Ishikawa (cell line): ENCODE data around the gene RASAL2.
A peak's percentile ranks its signal among the peaks of the same experiment; 100 is the strongest.

ENCODE experiments used
- CEBPB ChIP-seq: IDR thresholded peaks from 2 replicates; pipeline ENCODE4 v1.6.1; 2012
- CREB1 ChIP-seq: IDR thresholded peaks from 2 replicates; pipeline ENCODE4 v1.6.1; 2012; ENCODE audit warnings: low read depth
- EGR1 ChIP-seq: IDR thresholded peaks from 2 replicates; pipeline ENCODE4 v1.6.1; 2012
- EP300 ChIP-seq: IDR thresholded peaks from 2 replicates; pipeline ENCODE4 v1.6.1; 2012; ENCODE audit warnings: borderline replicate concordance
- FOXM1 ChIP-seq: IDR thresholded peaks from 2 replicates; pipeline ENCODE4 v1.6.1; 2012; ENCODE audit warnings: low read depth, borderline replicate concordance
- NFIC ChIP-seq: IDR thresholded peaks from 2 replicates; pipeline ENCODE4 v1.6.1; 2012
- RAD21 ChIP-seq: IDR thresholded peaks from 2 replicates; pipeline ENCODE4 v1.6.1; 2012; ENCODE audit warnings: low read depth
- TAF1 ChIP-seq: IDR thresholded peaks from 2 replicates; pipeline ENCODE4 v1.6.1; 2012; ENCODE audit warnings: low read depth, mild to moderate bottlenecking
- TCF12 ChIP-seq: IDR thresholded peaks from 2 replicates; pipeline ENCODE4 v1.6.1; 2012; ENCODE audit warnings: low read depth
- TEAD4 ChIP-seq: IDR thresholded peaks from 2 replicates; pipeline ENCODE4 v1.6.1; 2012
- USF1 ChIP-seq: IDR thresholded peaks from 2 replicates; pipeline ENCODE4 v1.6.1; 2012
- YY1 ChIP-seq: IDR thresholded peaks from 2 replicates; pipeline ENCODE4 v1.6.1; 2012; ENCODE audit warnings: low read depth
- ZBTB7A ChIP-seq: IDR thresholded peaks from 2 replicates; pipeline ENCODE4 v1.6.1; 2012; ENCODE audit warnings: low read depth
- TF ChIP-seq, protein P1 (sequence below): IDR thresholded peaks from 2 replicates; pipeline ENCODE4 v1.6.1; 2012
- TF ChIP-seq, protein P2 (sequence below): IDR thresholded peaks from 2 replicates; pipeline ENCODE4 v1.6.1; 2012; ENCODE audit warnings: low read depth, mild to moderate bottlenecking

Gene RASAL2

DNA sequence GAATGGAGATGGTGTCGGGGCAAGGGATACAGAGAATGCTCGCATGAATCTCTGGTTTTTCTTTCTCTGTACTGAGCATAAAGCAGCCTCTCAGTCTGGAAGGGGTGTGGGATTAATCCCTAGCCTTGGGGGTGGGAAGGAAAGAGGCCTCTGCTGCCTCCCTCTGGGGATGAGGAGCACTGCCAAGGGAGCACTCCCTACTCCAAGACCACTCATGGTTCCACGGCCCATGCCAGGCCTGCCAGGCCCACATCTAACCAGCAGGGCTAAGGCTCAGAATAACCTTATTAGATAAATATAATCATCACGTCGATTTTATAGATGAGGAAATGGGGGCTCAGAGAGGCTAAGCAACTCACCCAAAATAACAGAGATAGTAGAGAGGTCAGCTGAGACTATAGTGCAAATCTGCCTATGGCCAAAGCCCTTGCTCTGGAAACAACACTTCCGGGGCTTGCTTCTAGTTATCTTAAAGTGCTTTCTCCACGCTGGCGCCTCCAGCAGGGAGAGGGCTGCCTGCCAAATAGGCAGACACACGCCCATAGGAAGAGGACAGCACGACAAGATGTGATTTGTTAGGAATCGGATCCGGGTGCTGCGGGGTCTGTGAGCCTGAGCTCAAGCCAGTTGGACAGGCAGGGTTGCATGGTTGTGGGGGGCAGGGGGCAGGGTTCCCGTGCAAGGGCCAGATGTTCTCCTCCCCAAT, 419.5 kb downstream of the RASAL2 start:
- 0 out of 2 replicates have a peak, but pooled peaks have one; percentile 29 for TF ChIP-seq NFIC
- no peak for TF ChIP-seq CEBPB
- no peak for TF ChIP-seq TCF12
- no peak for TF ChIP-seq ZBTB7A
- TF ChIP-seq RAD21: peak; percentile 26; the same call in 1 of the 2 replicates

DNA sequence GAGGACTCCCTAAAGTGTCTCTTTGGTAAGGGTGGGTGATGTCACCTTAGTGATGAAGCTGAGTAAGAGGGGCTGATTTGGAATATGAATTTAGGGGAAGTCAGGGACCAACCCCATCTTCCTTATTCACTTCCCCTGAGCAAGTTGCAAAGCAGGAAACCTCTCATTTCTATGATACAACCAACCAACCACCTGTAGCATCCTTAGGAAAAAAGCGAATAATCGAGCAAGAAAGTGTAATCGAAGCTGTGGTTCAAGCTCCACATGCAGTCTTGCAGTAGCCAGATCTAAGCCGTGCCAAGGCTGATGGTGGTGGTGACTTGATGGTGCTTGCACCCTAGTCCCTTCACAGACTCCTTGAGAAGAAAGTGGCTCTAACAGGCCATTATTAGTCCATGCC, 422.2 kb downstream of the RASAL2 start:
- TF ChIP-seq, protein P1, sequence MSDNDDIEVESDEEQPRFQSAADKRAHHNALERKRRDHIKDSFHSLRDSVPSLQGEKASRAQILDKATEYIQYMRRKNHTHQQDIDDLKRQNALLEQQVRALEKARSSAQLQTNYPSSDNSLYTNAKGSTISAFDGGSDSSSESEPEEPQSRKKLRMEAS: no peak
- TF ChIP-seq NFIC (no peak), EGR1 (no peak), TAF1 (no peak), TCF12 (no peak), CEBPB (no peak), ZBTB7A (no peak), TEAD4 (no peak), YY1 (no peak)
- TF ChIP-seq, protein P2, sequence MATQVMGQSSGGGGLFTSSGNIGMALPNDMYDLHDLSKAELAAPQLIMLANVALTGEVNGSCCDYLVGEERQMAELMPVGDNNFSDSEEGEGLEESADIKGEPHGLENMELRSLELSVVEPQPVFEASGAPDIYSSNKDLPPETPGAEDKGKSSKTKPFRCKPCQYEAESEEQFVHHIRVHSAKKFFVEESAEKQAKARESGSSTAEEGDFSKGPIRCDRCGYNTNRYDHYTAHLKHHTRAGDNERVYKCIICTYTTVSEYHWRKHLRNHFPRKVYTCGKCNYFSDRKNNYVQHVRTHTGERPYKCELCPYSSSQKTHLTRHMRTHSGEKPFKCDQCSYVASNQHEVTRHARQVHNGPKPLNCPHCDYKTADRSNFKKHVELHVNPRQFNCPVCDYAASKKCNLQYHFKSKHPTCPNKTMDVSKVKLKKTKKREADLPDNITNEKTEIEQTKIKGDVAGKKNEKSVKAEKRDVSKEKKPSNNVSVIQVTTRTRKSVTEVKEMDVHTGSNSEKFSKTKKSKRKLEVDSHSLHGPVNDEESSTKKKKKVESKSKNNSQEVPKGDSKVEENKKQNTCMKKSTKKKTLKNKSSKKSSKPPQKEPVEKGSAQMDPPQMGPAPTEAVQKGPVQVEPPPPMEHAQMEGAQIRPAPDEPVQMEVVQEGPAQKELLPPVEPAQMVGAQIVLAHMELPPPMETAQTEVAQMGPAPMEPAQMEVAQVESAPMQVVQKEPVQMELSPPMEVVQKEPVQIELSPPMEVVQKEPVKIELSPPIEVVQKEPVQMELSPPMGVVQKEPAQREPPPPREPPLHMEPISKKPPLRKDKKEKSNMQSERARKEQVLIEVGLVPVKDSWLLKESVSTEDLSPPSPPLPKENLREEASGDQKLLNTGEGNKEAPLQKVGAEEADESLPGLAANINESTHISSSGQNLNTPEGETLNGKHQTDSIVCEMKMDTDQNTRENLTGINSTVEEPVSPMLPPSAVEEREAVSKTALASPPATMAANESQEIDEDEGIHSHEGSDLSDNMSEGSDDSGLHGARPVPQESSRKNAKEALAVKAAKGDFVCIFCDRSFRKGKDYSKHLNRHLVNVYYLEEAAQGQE: no peak

GRCh38 chr1:178518894-178519293, 425.0 kb downstream of the RASAL2 start:
- no peak for TF ChIP-seq TEAD4
- TF ChIP-seq, protein P1: no peak
- no peak for TF ChIP-seq FOXM1
- TF ChIP-seq CREB1: no peak
- no peak for TF ChIP-seq EP300
- no peak for TF ChIP-seq EGR1
- no peak for TF ChIP-seq TAF1
- TF ChIP-seq ZBTB7A: no peak
- no peak for TF ChIP-seq TCF12
- TF ChIP-seq RAD21: no peak
- TF ChIP-seq, protein P2: no peak
- TF ChIP-seq USF1: no peak
- no peak for TF ChIP-seq CEBPB

DNA sequence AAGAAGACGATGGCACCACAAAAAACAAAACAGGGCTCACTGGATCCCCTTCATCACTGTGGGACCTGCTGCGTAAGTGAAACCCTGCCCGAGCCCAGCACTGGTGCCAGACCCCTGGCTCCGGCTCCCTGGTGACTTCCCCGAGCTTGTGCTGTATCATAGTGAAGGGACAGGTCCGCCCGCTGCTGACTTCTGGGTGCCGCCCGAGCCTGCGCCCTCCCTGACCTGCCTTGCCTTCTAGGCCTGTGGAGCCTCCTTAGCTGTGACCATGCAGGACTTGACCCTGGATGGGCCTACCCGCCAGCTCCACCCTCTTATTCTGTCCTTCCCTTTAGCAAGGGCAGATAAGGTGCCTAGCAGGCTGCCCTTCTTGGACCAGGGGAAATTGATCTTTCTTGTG, 426.9 kb downstream of the RASAL2 start:
- TF ChIP-seq EP300 (no peak), TCF12 (no peak), YY1 (no peak), EGR1 (no peak)

DNA sequence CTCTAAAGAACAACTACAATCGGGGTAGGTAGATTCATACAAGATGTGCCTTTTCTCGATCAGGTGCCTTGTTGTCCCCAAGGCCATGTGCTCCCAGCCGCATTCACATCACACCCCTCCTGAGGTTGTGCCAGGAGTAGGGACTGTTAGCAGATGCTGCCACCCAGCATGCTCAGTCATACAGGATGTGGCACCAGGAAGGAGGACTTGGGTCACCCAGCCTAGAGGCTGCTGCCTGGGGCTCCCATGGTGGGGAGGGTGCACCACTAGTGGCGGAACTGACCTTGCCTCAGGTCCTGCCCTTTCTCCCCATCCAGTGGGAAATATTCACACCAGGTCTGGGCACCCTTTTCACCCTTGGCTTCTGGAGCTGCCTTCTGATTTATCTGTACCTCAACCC, 427.3 kb downstream of the RASAL2 start:
- TF ChIP-seq RAD21 (no peak), CREB1 (no peak), TCF12 (no peak)

DNA sequence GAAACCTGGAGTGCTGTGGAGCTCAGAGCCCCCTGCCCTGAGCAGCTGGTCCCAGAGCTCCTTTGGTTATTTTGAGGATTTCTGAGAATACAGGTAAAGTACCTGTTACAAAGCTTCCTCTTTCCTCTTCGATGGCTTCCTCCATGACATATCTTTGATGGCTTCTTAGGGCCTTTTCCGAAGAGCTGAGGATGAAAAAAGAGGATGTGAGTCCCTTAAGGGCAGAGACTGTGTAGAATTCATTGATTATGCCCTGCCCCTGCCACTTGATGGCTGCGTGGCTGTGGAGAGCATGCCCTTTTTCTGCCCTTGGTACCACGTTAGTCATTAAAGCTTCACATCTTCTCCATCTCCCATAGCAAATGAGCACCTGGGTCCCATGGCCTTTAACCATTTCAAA, 433.2 kb downstream of the RASAL2 start:
- no peak for TF ChIP-seq FOXM1

GRCh38 chr1:178528228-178528952, 434.5 kb downstream of the RASAL2 start:
- TF ChIP-seq USF1: no peak
- TF ChIP-seq NFIC: no peak
- TF ChIP-seq RAD21: no peak
- no peak for TF ChIP-seq TEAD4
- TF ChIP-seq EP300: no peak
- TF ChIP-seq FOXM1: no peak
- TF ChIP-seq ZBTB7A: no peak
- no peak for TF ChIP-seq TAF1
- TF ChIP-seq EGR1: no peak
